WTC11 (cell line): ENCODE results near the gene TFF2. TPM values are rescaled to one million over a fixed set of nuclear protein-coding genes. Genes with fewer than 3 reads are reported as not detected.

Source experiments
- ATAC-seq: fragments of 200-7000 bp; cut with Tn5 transposase; 2 replicates; pipeline ENCODE4 v1.10.0; 2021; ENCODE audit warnings: mild to moderate bottlenecking, moderate library complexity
- CTCF ChIA-PET: fragments of 300-600 bp; sonication (Branson Sonifier 250); formaldehyde crosslinking; loops from one replicate; lab custom pipeline; 2021; ENCODE audit warnings: antibody characterized with exemption; lab: Charles Lee
- POLR2A ChIA-PET: fragments of 350-600 bp; sonication (Branson Sonifier 250); formaldehyde crosslinking; loops from one replicate; lab custom pipeline; 2021; ENCODE audit warnings: antibody characterized with exemption; lab: Charles Lee
- DNase-seq: peaks from one replicate; pipeline ENCODE4 v3.0.0; 2021; ENCODE audit warnings: low spot score
- H3K27ac Mint-ChIP-seq: 2 replicates; pipeline ENCODE4 v1.8.0; 2021; ENCODE audit warnings: mixed read lengths
- H3K27me3 Mint-ChIP-seq: 2 replicates; pipeline ENCODE4 v1.8.0; 2021; ENCODE audit warnings: low read depth, mild to moderate bottlenecking, moderate library complexity, mixed read lengths
- H3K36me3 Mint-ChIP-seq: 2 replicates; pipeline ENCODE4 v1.8.0; 2021; ENCODE audit warnings: mixed read lengths
- H3K4me1 Mint-ChIP-seq: 2 replicates; pipeline ENCODE4 v1.8.0; 2022; ENCODE audit warnings: mixed read lengths
- H3K4me3 Mint-ChIP-seq: 2 replicates; pipeline ENCODE4 v1.8.0; 2021; ENCODE audit warnings: mild to moderate bottlenecking, moderate library complexity, mixed read lengths
- H3K9me3 Mint-ChIP-seq: 2 replicates; pipeline ENCODE4 v1.8.0; 2021; ENCODE audit warnings: mixed read lengths
- ATF1 ChIP-seq: sonication (generic); formaldehyde crosslinking; IDR thresholded peaks from 2 replicates; pipeline ENCODE4 v1.8.1; 2023; ENCODE audit warnings: mild to moderate bottlenecking, moderate library complexity, missing genetic modification reagents
- CREM ChIP-seq: sonication (generic); formaldehyde crosslinking; IDR thresholded peaks from 2 replicates; pipeline ENCODE4 v1.8.1; 2022; ENCODE audit warnings: mild to moderate bottlenecking, missing genetic modification reagents, moderate library complexity
- EMX1 ChIP-seq: fragments of 250-450 bp; sonication (Bioruptor Pico); IDR thresholded peaks from 2 replicates; pipeline ENCODE4 v1.8.0; 2021; ENCODE audit warnings: mild to moderate bottlenecking
- GABPB1 ChIP-seq: sonication (generic); formaldehyde crosslinking; IDR thresholded peaks from 2 replicates; pipeline ENCODE4 v1.8.1; 2023; ENCODE audit warnings: mild to moderate bottlenecking, missing genetic modification reagents
- NFE2L1 ChIP-seq: sonication (generic); formaldehyde crosslinking; IDR thresholded peaks from 2 replicates; pipeline ENCODE4 v1.8.1; 2023; ENCODE audit warnings: missing genetic modification reagents
- RORB ChIP-seq: fragments of 250-450 bp; sonication (Bioruptor Pico); IDR thresholded peaks from 2 replicates; pipeline ENCODE4 v1.9.0; 2021; ENCODE audit warnings: mild to moderate bottlenecking
- SMAD3 ChIP-seq: sonication (generic); formaldehyde crosslinking; IDR thresholded peaks from 2 replicates; pipeline ENCODE4 v1.8.0; 2022; ENCODE audit warnings: missing genetic modification reagents, mild to moderate bottlenecking, borderline replicate concordance
- ZNF317 ChIP-seq: sonication (generic); formaldehyde crosslinking; IDR thresholded peaks from 2 replicates; pipeline ENCODE4 v1.8.1; 2023; ENCODE audit warnings: low read depth, mild to moderate bottlenecking, moderate library complexity, missing genetic modification reagents, borderline replicate concordance
- ZNF671 ChIP-seq: fragments of 250-450 bp; sonication (Bioruptor Pico); IDR thresholded peaks from 2 replicates; pipeline ENCODE4 v1.8.0; 2021; ENCODE audit warnings: mild to moderate bottlenecking
- total RNA-seq: library from RNA; stranded (reverse); gene quantifications from 3 replicates; pipeline ENCODE4 v1.2.3, GENCODE V29; 2021
- TF ChIP-seq, protein P1 (sequence below): sonication (generic); formaldehyde crosslinking; IDR thresholded peaks from 2 replicates; pipeline ENCODE4 v1.8.1; 2022; ENCODE audit warnings: low read depth, mild to moderate bottlenecking, moderate library complexity, missing genetic modification reagents, borderline replicate concordance
- TF ChIP-seq, protein P2 (sequence below): sonication (generic); formaldehyde crosslinking; IDR thresholded peaks from 2 replicates; pipeline ENCODE4 v1.8.0; 2022; ENCODE audit warnings: mild to moderate bottlenecking, missing genetic modification reagents
- TF ChIP-seq, protein P3 (sequence below): sonication (generic); formaldehyde crosslinking; IDR thresholded peaks from 2 replicates; pipeline ENCODE4 v1.8.1; 2022; ENCODE audit warnings: low read depth, missing genetic modification reagents, borderline replicate concordance
- TF ChIP-seq, protein P4 (sequence below): fragments of 250-450 bp; sonication (Bioruptor Pico); IDR thresholded peaks from 2 replicates; pipeline ENCODE4 v1.9.0; 2021; ENCODE audit warnings: mild to moderate bottlenecking
- TF ChIP-seq, protein P5 (sequence below): sonication (generic); formaldehyde crosslinking; IDR thresholded peaks from 2 replicates; pipeline ENCODE4 v1.8.0; 2022; ENCODE audit warnings: missing genetic modification reagents
- TF ChIP-seq, protein P6 (sequence below): fragments of 250-450 bp; sonication (Bioruptor Pico); IDR thresholded peaks from 2 replicates; pipeline ENCODE4 v1.8.0; 2021; ENCODE audit warnings: mild to moderate bottlenecking

The TFF2 gene
- total RNA-seq, 1 experiment from 2014 or later, result 0.33 TPM

DNA sequence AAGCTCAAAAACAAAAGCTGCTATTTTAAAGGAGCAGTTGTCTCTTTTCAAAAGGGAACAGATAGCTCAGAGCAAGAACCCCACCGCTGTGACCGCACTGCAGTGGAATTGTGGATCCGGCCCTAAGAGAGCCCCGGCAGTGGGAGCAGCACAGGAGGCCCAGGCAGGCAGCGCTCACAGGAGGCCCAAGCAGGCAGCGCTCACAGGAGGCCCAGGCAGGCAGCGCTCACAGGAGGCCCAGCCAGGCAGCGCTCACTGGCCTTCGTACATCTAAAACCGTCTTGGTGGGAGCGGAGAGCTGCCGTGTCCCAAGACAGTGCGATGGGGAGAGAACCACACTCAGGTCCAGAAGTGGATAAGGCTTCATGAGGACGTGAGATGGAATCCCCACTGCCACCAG lies 39.6 kb downstream of the TFF2 start:
- no peaks in the 10 kb centered on the region for H3K36me3 Mint-ChIP-seq
- TF ChIP-seq, protein P1, sequence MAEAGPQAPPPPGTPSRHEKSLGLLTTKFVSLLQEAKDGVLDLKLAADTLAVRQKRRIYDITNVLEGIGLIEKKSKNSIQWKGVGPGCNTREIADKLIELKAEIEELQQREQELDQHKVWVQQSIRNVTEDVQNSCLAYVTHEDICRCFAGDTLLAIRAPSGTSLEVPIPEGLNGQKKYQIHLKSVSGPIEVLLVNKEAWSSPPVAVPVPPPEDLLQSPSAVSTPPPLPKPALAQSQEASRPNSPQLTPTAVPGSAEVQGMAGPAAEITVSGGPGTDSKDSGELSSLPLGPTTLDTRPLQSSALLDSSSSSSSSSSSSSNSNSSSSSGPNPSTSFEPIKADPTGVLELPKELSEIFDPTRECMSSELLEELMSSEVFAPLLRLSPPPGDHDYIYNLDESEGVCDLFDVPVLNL (CRISPR knock-in tag), result no peak
- TF ChIP-seq ZNF671 (CRISPR knock-in tag) (no peak), RORB (CRISPR knock-in tag) (no peak), EMX1 (CRISPR knock-in tag) (no peak), SMAD3 (CRISPR knock-in tag) (no peak), NFE2L1 (no peak), ATF1 (CRISPR knock-in tag) (no peak), GABPB1 (CRISPR knock-in tag) (no peak), CREM (CRISPR knock-in tag) (no peak)
- TF ChIP-seq, protein P2, sequence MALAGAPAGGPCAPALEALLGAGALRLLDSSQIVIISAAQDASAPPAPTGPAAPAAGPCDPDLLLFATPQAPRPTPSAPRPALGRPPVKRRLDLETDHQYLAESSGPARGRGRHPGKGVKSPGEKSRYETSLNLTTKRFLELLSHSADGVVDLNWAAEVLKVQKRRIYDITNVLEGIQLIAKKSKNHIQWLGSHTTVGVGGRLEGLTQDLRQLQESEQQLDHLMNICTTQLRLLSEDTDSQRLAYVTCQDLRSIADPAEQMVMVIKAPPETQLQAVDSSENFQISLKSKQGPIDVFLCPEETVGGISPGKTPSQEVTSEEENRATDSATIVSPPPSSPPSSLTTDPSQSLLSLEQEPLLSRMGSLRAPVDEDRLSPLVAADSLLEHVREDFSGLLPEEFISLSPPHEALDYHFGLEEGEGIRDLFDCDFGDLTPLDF (CRISPR knock-in tag), result no peak
- TF ChIP-seq, protein P3, sequence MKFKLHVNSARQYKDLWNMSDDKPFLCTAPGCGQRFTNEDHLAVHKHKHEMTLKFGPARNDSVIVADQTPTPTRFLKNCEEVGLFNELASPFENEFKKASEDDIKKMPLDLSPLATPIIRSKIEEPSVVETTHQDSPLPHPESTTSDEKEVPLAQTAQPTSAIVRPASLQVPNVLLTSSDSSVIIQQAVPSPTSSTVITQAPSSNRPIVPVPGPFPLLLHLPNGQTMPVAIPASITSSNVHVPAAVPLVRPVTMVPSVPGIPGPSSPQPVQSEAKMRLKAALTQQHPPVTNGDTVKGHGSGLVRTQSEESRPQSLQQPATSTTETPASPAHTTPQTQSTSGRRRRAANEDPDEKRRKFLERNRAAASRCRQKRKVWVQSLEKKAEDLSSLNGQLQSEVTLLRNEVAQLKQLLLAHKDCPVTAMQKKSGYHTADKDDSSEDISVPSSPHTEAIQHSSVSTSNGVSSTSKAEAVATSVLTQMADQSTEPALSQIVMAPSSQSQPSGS (CRISPR knock-in tag), result no peak
- TF ChIP-seq, protein P4, sequence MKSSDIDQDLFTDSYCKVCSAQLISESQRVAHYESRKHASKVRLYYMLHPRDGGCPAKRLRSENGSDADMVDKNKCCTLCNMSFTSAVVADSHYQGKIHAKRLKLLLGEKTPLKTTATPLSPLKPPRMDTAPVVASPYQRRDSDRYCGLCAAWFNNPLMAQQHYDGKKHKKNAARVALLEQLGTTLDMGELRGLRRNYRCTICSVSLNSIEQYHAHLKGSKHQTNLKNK (CRISPR knock-in tag), result no peak
- TF ChIP-seq, protein P5, sequence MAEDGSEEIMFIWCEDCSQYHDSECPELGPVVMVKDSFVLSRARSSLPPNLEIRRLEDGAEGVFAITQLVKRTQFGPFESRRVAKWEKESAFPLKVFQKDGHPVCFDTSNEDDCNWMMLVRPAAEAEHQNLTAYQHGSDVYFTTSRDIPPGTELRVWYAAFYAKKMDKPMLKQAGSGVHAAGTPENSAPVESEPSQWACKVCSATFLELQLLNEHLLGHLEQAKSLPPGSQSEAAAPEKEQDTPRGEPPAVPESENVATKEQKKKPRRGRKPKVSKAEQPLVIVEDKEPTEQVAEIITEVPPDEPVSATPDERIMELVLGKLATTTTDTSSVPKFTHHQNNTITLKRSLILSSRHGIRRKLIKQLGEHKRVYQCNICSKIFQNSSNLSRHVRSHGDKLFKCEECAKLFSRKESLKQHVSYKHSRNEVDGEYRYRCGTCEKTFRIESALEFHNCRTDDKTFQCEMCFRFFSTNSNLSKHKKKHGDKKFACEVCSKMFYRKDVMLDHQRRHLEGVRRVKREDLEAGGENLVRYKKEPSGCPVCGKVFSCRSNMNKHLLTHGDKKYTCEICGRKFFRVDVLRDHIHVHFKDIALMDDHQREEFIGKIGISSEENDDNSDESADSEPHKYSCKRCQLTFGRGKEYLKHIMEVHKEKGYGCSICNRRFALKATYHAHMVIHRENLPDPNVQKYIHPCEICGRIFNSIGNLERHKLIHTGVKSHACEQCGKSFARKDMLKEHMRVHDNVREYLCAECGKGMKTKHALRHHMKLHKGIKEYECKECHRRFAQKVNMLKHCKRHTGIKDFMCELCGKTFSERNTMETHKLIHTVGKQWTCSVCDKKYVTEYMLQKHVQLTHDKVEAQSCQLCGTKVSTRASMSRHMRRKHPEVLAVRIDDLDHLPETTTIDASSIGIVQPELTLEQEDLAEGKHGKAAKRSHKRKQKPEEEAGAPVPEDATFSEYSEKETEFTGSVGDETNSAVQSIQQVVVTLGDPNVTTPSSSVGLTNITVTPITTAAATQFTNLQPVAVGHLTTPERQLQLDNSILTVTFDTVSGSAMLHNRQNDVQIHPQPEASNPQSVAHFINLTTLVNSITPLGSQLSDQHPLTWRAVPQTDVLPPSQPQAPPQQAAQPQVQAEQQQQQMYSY, result no peak
- TF ChIP-seq, protein P6, sequence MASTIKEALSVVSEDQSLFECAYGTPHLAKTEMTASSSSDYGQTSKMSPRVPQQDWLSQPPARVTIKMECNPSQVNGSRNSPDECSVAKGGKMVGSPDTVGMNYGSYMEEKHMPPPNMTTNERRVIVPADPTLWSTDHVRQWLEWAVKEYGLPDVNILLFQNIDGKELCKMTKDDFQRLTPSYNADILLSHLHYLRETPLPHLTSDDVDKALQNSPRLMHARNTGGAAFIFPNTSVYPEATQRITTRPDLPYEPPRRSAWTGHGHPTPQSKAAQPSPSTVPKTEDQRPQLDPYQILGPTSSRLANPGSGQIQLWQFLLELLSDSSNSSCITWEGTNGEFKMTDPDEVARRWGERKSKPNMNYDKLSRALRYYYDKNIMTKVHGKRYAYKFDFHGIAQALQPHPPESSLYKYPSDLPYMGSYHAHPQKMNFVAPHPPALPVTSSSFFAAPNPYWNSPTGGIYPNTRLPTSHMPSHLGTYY (CRISPR knock-in tag), result no peak
- TF ChIP-seq, all 79 proteins: peak for 0
- Mint-ChIP-seq H3K27me3 (peaks cover 6% of the 10 kb centered on the region), H3K9me3 (no peaks in the 10 kb centered on the region), H3K27ac (no peak overlapping the region), H3K4me1 (peaks cover 44% of the 10 kb centered on the region), H3K4me3 (no peak overlapping the region)
- CTCF ChIA-PET, result interaction anchor here (1.0 to 11.5 kb wide), 20 partner anchors 14 to 333 kb away, joined by 3 to 165 read pairs (median 12); no protein-coding TSS in a partner anchor
- ATAC-seq, result no peak
- POLR2A ChIA-PET, result no interaction called here
- no peak for DNase-seq

DNA sequence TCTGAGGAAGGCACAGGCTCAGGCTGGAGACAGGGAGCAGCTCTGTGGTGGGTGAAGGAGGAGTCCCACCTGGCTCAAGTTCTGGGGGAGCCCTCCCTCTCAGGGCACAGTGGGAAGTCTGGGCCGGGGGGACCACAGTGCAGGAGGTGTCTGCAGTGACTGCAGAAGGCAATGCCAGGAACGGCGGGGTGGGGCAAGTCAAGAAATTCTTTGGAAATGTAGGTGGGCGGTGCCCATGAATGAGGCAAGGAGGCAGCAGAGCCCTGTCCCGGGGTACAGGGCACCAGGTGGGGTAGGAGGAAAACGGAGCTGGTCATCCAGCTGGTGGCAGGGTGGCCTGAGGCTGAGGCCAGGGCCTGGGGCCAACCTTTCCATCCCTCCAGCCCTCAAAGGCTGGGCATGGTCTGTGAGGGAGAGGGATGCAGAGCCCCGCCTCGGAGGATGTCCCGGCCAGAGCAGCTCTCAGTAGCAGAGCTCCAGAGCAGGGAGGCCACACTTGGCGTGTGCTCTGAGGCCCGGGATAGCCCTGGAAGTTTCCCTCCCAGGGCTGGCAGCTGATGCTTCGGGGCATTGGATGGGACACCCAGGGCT lies 40.3 kb downstream of the TFF2 start:
- no peaks in the 10 kb centered on the region for H3K36me3 Mint-ChIP-seq
- POLR2A ChIA-PET, result no interaction called here
- no peak overlapping the region; the same call in 1 of the 2 replicates for H3K4me3 Mint-ChIP-seq
- CTCF ChIA-PET, result interaction anchor here (0.6 to 11.5 kb wide), 66 partner anchors 9 to 500 kb away, joined by 3 to 165 read pairs (median 5); partner anchors contain the start of gene TFF1
- ATAC-seq (no peak), DNase-seq (no peak)
- no peak for TF ChIP-seq ZNF317 (CRISPR knock-in tag)
- H3K4me1 Mint-ChIP-seq, result peaks cover 39% of the 10 kb centered on the region
- H3K9me3 Mint-ChIP-seq, result no peaks in the 10 kb centered on the region
- H3K27ac Mint-ChIP-seq, result no peak overlapping the region
- H3K27me3 Mint-ChIP-seq, result peaks cover 6% of the 10 kb centered on the region
